Activated B cell treated with CpG ODN at 0.5 μM for 24 hours (primary cell): ENCODE data around the gene ATP11A. TPM values are rescaled to one million over a fixed set of nuclear protein-coding genes. Genes with fewer than 3 reads are reported as not detected.
A peak's percentile ranks its signal among the peaks of the same experiment; 100 is the strongest.

Experiments used
- ATAC-seq: fragments of 200-7000 bp; cut with Tn5 transposase; one replicate; pipeline ENCODE4 v1.10.0; 2021; ENCODE audit warnings: low read depth, mild to moderate bottlenecking, moderate library complexity
- CTCF ChIA-PET: fragments of 350-600 bp; sonication (Branson Sonifier 250); formaldehyde crosslinking; loops from one replicate; lab custom pipeline; 2021; ENCODE audit warnings: antibody characterized with exemption; lab: Charles Lee
- POLR2A ChIA-PET: fragments of 350-600 bp; sonication (Branson Sonifier 250); formaldehyde crosslinking; loops from one replicate; lab custom pipeline; 2021; ENCODE audit warnings: antibody characterized with exemption; lab: Charles Lee
- DNase-seq: peaks from one replicate; pipeline ENCODE4 v3.0.0; 2022
- H3K27ac Mint-ChIP-seq: one replicate; pipeline ENCODE4 v1.8.0; 2020; ENCODE audit warnings: mixed read lengths
- H3K27me3 Mint-ChIP-seq: one replicate; pipeline ENCODE4 v1.8.0; 2021; ENCODE audit warnings: mixed read lengths
- H3K36me3 Mint-ChIP-seq: one replicate; pipeline ENCODE4 v1.8.0; 2021; ENCODE audit warnings: low read depth, mixed read lengths
- H3K4me1 Mint-ChIP-seq: one replicate; pipeline ENCODE4 v1.8.0; 2021; ENCODE audit warnings: mixed read lengths
- H3K4me3 Mint-ChIP-seq: one replicate; pipeline ENCODE4 v1.8.0; 2020; ENCODE audit warnings: mild to moderate bottlenecking, mixed read lengths
- H3K9me3 Mint-ChIP-seq: one replicate; pipeline ENCODE4 v1.8.0; 2020; ENCODE audit warnings: mixed read lengths
- intact Hi-C: fragments of 100-400 bp; cut with micrococcal nuclease; formaldehyde crosslinking; loops from one replicate; pipeline ENCODE4 v1.15.1; 2024
- total RNA-seq: library from RNA; stranded (reverse); gene quantifications from 2 replicates; pipeline ENCODE4 v1.2.3, GENCODE V29; 2022
- TF ChIP-seq, protein P1 (sequence below): fragments of 200-600 bp; IDR thresholded peaks from one replicate; pipeline ENCODE4 v1.8.0; 2022; ENCODE audit warnings: antibody characterized with exemption, mild to moderate bottlenecking

ATP11A gene
- total RNA-seq, 1 donor from 2014 or later = 49.6 TPM

GRCh38 chr13:112905619-112905989, 215.8 kb downstream of the ATP11A start:
- no peak for DNase-seq

GRCh38 chr13:112905990-112906641, 216.3 kb downstream of the ATP11A start:
- Mint-ChIP-seq H3K4me1 (peaks cover 40% of the 10 kb centered on the region), H3K4me3 (no peak overlapping the region), H3K27me3 (no peaks in the 10 kb centered on the region), H3K36me3 (peaks cover 25% of the 10 kb centered on the region), H3K9me3 (peaks cover 6% of the 10 kb centered on the region), H3K27ac (no peak overlapping the region)
- ChIA-PET CTCF (no interaction called here), POLR2A (no interaction called here)
- DNase-seq = no peak
- no peak for ATAC-seq
- TF ChIP-seq, protein P1, sequence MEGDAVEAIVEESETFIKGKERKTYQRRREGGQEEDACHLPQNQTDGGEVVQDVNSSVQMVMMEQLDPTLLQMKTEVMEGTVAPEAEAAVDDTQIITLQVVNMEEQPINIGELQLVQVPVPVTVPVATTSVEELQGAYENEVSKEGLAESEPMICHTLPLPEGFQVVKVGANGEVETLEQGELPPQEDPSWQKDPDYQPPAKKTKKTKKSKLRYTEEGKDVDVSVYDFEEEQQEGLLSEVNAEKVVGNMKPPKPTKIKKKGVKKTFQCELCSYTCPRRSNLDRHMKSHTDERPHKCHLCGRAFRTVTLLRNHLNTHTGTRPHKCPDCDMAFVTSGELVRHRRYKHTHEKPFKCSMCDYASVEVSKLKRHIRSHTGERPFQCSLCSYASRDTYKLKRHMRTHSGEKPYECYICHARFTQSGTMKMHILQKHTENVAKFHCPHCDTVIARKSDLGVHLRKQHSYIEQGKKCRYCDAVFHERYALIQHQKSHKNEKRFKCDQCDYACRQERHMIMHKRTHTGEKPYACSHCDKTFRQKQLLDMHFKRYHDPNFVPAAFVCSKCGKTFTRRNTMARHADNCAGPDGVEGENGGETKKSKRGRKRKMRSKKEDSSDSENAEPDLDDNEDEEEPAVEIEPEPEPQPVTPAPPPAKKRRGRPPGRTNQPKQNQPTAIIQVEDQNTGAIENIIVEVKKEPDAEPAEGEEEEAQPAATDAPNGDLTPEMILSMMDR = no peak
- intact Hi-C loops = no loop called here

More at GRCh38 chr13:112905619-112905989, 215.8 kb downstream of the ATP11A start:
- no peak for ATAC-seq
- ChIA-PET CTCF (no interaction called here), POLR2A (no interaction called here)
- TF ChIP-seq, protein P1 = no peak
- no peak overlapping the region for H3K4me3 Mint-ChIP-seq
- no peaks in the 10 kb centered on the region for H3K27me3 Mint-ChIP-seq
- intact Hi-C loops = no loop called here
- peaks cover 25% of the 10 kb centered on the region for H3K36me3 Mint-ChIP-seq
- peaks cover 6% of the 10 kb centered on the region for H3K9me3 Mint-ChIP-seq
- H3K4me1 Mint-ChIP-seq = peaks cover 40% of the 10 kb centered on the region
- no peak overlapping the region for H3K27ac Mint-ChIP-seq

GRCh38 chr13:112907286-112907685, 217.4 kb downstream of the ATP11A start:
- intact Hi-C loops = no loop called here
- ChIA-PET POLR2A (no interaction called here), CTCF (interaction anchor here (1.2 kb wide), 1 partner anchor 33 kb away, joined by 4 read pairs; no protein-coding TSS in a partner anchor)
- DNase-seq (no peak), ATAC-seq (no peak)
- Mint-ChIP-seq H3K4me3 (no peak overlapping the region), H3K4me1 (peaks cover 40% of the 10 kb centered on the region), H3K27ac (no peak overlapping the region), H3K27me3 (no peaks in the 10 kb centered on the region), H3K9me3 (peaks cover 6% of the 10 kb centered on the region), H3K36me3 (peaks cover 22% of the 10 kb centered on the region)
- TF ChIP-seq, protein P1 = no peak

GRCh38 chr13:112907871-112908331, 218.1 kb downstream of the ATP11A start:
- H3K4me1 Mint-ChIP-seq = peaks cover 40% of the 10 kb centered on the region
- no peak overlapping the region for H3K27ac Mint-ChIP-seq
- DNase-seq = no peak
- peaks cover 6% of the 10 kb centered on the region for H3K9me3 Mint-ChIP-seq
- ChIA-PET POLR2A (no interaction called here), CTCF (interaction anchor here (1.2 kb wide), 1 partner anchor 34 kb away, joined by 4 read pairs; no protein-coding TSS in a partner anchor)
- peaks cover 18% of the 10 kb centered on the region for H3K36me3 Mint-ChIP-seq
- no peaks in the 10 kb centered on the region for H3K27me3 Mint-ChIP-seq
- peak overlapping the region; percentile 20 for H3K4me3 Mint-ChIP-seq
- intact Hi-C loops = no loop called here
- ATAC-seq = peak; percentile 7
- TF ChIP-seq, protein P1 = no peak

DNA sequence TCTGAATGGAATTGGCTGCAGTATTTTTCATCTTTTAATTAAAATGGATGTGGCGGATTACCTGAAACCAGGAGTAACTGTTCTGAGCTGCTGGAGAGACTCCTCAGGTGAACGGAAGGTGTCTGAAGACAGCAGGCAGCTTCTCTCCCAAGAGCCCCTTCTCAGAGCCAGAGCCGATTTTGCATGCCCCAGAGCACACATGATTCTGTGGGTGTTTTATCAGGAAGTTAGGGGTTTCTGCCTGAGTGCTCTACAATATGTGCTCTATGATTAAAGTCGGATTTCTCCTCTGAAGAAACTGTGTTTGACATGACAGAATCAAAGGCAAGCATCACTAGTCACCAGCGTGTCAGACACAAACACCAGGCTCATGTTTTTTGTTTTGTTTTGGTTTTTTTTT, 218.5 kb downstream of the ATP11A start:
- CTCF ChIA-PET = no interaction called here
- H3K36me3 Mint-ChIP-seq = peaks cover 13% of the 10 kb centered on the region
- peaks cover 40% of the 10 kb centered on the region for H3K4me1 Mint-ChIP-seq
- peaks cover 6% of the 10 kb centered on the region for H3K9me3 Mint-ChIP-seq
- TF ChIP-seq, protein P1 = no peak
- H3K27me3 Mint-ChIP-seq = no peaks in the 10 kb centered on the region
- peak overlapping the region; percentile 20 for H3K4me3 Mint-ChIP-seq
- DNase-seq (no peak), ATAC-seq (peak; percentile 88)
- intact Hi-C loops = no loop called here
- POLR2A ChIA-PET = no interaction called here
- H3K27ac Mint-ChIP-seq = no peak overlapping the region
